ENCODE data around the gene MAGI3. TPM values are rescaled to one million over a fixed set of nuclear protein-coding genes. Genes with fewer than 3 reads are reported as not detected.

Gene MAGI3
- total RNA-seq, 2 experiments from 2014 or later = 12.6 to 14.0 TPM

GRCh38 chr1:113652771-113653170 lies 262.5 kb downstream of the MAGI3 start:
- Mint-ChIP-seq H3K9me3 (no peaks in the 10 kb centered on the region), H3K4me1 (no peaks in the 10 kb centered on the region), H3K4me3 (no peak overlapping the region), H3K27ac (no peak overlapping the region), H3K27me3 (no peaks in the 10 kb centered on the region), H3K36me3 (ENCODE audit: low read depth) (peaks cover 3% of the 10 kb centered on the region)
- DNase-seq = no peak
- CTCF ChIA-PET = no interaction called here
- POLR2A ChIA-PET = no interaction called here

GRCh38 chr1:113653741-113654140 lies 263.4 kb downstream of the MAGI3 start:
- Mint-ChIP-seq H3K36me3 (ENCODE audit: low read depth) (peaks cover 3% of the 10 kb centered on the region), H3K9me3 (no peaks in the 10 kb centered on the region), H3K27ac (no peak overlapping the region), H3K27me3 (no peaks in the 10 kb centered on the region), H3K4me3 (no peak overlapping the region), H3K4me1 (no peaks in the 10 kb centered on the region)
- no peak for DNase-seq
- CTCF ChIA-PET = interaction anchor here (0.8 to 1.3 kb wide), 2 partner anchors 17 to 937 kb away, joined by 3 read pairs; no protein-coding TSS in a partner anchor
- POLR2A ChIA-PET = no interaction called here

DNA sequence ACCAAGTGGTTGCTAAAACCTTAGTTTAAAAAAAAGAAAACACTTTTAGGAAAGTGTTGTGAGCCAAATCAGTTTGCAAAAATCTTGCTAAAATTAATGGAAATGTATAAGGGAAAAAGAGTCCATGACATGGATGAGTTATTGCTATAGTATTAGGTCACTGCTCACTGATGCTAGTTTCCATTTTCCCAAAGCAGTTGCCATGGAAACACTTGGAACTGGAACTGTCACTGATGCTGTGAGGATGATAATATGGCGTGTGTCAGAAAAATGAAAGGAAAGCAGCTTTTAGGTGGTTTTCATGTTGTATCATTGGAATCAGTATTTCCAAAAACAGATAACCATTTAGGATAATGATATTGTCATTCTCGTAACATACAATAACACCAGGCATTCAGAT lies 264.6 kb downstream of the MAGI3 start:
- POLR2A ChIA-PET = no interaction called here
- no peaks in the 10 kb centered on the region for H3K9me3 Mint-ChIP-seq
- no peaks in the 10 kb centered on the region for H3K4me1 Mint-ChIP-seq
- H3K27ac Mint-ChIP-seq = no peak overlapping the region
- H3K36me3 Mint-ChIP-seq (ENCODE audit: low read depth) = peaks cover 3% of the 10 kb centered on the region
- CTCF ChIA-PET = interaction anchor here (1.3 kb wide), 1 partner anchor 16 kb away, joined by 3 read pairs; no protein-coding TSS in a partner anchor
- no peak for DNase-seq
- H3K27me3 Mint-ChIP-seq = no peaks in the 10 kb centered on the region
- no peak overlapping the region for H3K4me3 Mint-ChIP-seq

GRCh38 chr1:113657126-113657525 lies 266.8 kb downstream of the MAGI3 start:
- POLR2A ChIA-PET = no interaction called here
- Mint-ChIP-seq H3K9me3 (no peaks in the 10 kb centered on the region), H3K27ac (no peak overlapping the region), H3K4me1 (no peaks in the 10 kb centered on the region), H3K4me3 (no peak overlapping the region), H3K27me3 (no peaks in the 10 kb centered on the region), H3K36me3 (ENCODE audit: low read depth) (peaks cover 4% of the 10 kb centered on the region)
- CTCF ChIA-PET = no interaction called here
- no peak for DNase-seq

- H3K36me3 Mint-ChIP-seq (ENCODE audit: low read depth) = peaks cover 4% of the 10 kb centered on the region
- no peaks in the 10 kb centered on the region for H3K4me1 Mint-ChIP-seq
- POLR2A ChIA-PET = no interaction called here
- no peak overlapping the region for H3K4me3 Mint-ChIP-seq
- no peaks in the 10 kb centered on the region for H3K27me3 Mint-ChIP-seq
- no peaks in the 10 kb centered on the region for H3K9me3 Mint-ChIP-seq
- no peak for DNase-seq
- H3K27ac Mint-ChIP-seq = no peak overlapping the region
- CTCF ChIA-PET = interaction anchor here (0.5 kb wide), 1 partner anchor 1439 kb away, joined by 3 read pairs; no protein-coding TSS in a partner anchor
Measured at GRCh38 chr1:113657556-113658063, 267.3 kb downstream of the MAGI3 start.

- no peaks in the 10 kb centered on the region for H3K4me1 Mint-ChIP-seq
- peaks cover 4% of the 10 kb centered on the region for H3K36me3 Mint-ChIP-seq (ENCODE audit: low read depth)
- CTCF ChIA-PET = no interaction called here
- no peak overlapping the region for H3K27ac Mint-ChIP-seq
- H3K4me3 Mint-ChIP-seq = no peak overlapping the region
- POLR2A ChIA-PET = no interaction called here
- no peak for DNase-seq
- H3K27me3 Mint-ChIP-seq = no peaks in the 10 kb centered on the region
- no peaks in the 10 kb centered on the region for H3K9me3 Mint-ChIP-seq
Measured at GRCh38 chr1:113659035-113659434, 268.7 kb downstream of the MAGI3 start.

DNA sequence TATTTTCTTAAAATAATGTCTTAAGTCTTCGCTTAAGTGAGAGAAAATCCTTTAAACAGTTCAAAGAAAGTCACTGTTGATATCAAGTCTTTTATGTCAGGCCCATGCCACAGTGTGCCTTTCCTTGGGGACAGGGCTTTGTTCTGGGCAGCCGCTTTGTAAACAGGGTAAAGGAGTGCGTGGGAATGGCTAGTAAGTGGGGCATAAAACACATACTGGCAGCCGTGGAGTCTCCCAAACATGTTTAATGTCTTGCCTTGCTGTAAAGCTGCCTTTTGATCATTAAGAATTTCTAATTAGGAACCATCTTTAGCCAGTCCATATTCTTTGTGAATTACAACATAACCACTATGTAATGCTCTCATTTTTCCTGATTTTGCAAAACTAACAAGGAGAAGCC lies 269.2 kb downstream of the MAGI3 start:
- DNase-seq = no peak
- Mint-ChIP-seq H3K27ac (no peak overlapping the region), H3K36me3 (ENCODE audit: low read depth) (peaks cover 4% of the 10 kb centered on the region), H3K4me3 (no peak overlapping the region), H3K9me3 (no peaks in the 10 kb centered on the region), H3K4me1 (no peaks in the 10 kb centered on the region), H3K27me3 (no peaks in the 10 kb centered on the region)
- ChIA-PET CTCF (no interaction called here), POLR2A (no interaction called here)

DNA sequence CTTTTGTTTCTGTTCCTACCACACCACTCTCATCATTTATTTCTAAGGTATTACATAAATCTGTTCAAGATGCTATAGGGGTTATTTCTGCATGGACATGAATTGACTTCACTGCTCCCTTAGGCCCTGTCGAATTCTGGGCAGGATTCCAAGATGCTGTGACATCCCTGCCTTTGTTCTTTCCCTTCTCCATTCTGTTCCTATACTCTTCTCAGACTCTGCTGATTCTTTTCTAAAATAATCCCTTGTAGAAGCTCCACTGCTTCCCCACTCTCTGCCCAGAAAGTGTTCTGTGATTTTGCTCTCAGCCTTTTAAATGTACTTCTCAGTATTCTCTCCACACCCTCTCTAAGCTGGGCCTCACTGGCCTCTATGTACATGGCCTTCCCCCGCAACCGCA lies 269.8 kb downstream of the MAGI3 start:
- no peaks in the 10 kb centered on the region for H3K27me3 Mint-ChIP-seq
- DNase-seq = no peak
- ChIA-PET CTCF (no interaction called here), POLR2A (no interaction called here)
- peaks cover 4% of the 10 kb centered on the region for H3K36me3 Mint-ChIP-seq (ENCODE audit: low read depth)
- H3K4me1 Mint-ChIP-seq = no peaks in the 10 kb centered on the region
- no peaks in the 10 kb centered on the region for H3K9me3 Mint-ChIP-seq
- H3K27ac Mint-ChIP-seq = no peak overlapping the region
- H3K4me3 Mint-ChIP-seq = no peak overlapping the region

- Mint-ChIP-seq H3K27ac (no peak overlapping the region), H3K27me3 (no peaks in the 10 kb centered on the region)
Measured at GRCh38 chr1:113662101-113662500, 271.8 kb downstream of the MAGI3 start.

GRCh38 chr1:113663165-113663951 lies 273.0 kb downstream of the MAGI3 start:
- ChIA-PET CTCF (no interaction called here), POLR2A (no interaction called here)
- peaks cover 4% of the 10 kb centered on the region for H3K36me3 Mint-ChIP-seq (ENCODE audit: low read depth)
- H3K27ac Mint-ChIP-seq = no peak overlapping the region
- no peaks in the 10 kb centered on the region for H3K27me3 Mint-ChIP-seq
- no peak for DNase-seq
- H3K9me3 Mint-ChIP-seq = no peaks in the 10 kb centered on the region
- H3K4me1 Mint-ChIP-seq = no peaks in the 10 kb centered on the region
- no peak overlapping the region for H3K4me3 Mint-ChIP-seq

More at GRCh38 chr1:113662101-113662500, 271.8 kb downstream of the MAGI3 start:
- no peak overlapping the region for H3K4me3 Mint-ChIP-seq
- DNase-seq = no peak
- H3K9me3 Mint-ChIP-seq = no peaks in the 10 kb centered on the region
- POLR2A ChIA-PET = no interaction called here
- CTCF ChIA-PET = no interaction called here
- peaks cover 4% of the 10 kb centered on the region for H3K36me3 Mint-ChIP-seq (ENCODE audit: low read depth)
- H3K4me1 Mint-ChIP-seq = no peaks in the 10 kb centered on the region

DNA sequence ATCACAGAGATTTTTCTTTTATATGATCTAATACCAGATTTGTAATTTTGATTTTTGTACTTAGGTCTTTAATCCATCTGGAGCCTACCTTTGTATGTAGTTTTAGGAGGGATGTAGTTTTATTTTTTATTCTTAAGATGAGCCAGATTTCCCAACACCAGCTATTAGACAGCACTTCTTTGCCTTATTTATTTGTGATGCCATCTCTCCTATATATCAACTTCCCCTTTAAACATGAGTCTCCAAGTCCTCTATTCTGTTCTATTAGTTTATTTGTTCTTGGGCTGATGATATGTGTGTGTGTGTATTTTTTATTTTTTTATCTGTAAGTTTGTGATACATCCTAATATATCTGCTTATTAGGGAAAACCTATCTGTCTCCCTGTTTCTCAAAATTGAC lies 274.8 kb downstream of the MAGI3 start:
- no peaks in the 10 kb centered on the region for H3K27me3 Mint-ChIP-seq
- no peak overlapping the region for H3K27ac Mint-ChIP-seq
- no peaks in the 10 kb centered on the region for H3K4me1 Mint-ChIP-seq
- H3K36me3 Mint-ChIP-seq (ENCODE audit: low read depth) = peaks cover 3% of the 10 kb centered on the region
- H3K4me3 Mint-ChIP-seq = no peak overlapping the region
- ChIA-PET CTCF (no interaction called here), POLR2A (no interaction called here)
- DNase-seq = no peak
- no peaks in the 10 kb centered on the region for H3K9me3 Mint-ChIP-seq

DNA sequence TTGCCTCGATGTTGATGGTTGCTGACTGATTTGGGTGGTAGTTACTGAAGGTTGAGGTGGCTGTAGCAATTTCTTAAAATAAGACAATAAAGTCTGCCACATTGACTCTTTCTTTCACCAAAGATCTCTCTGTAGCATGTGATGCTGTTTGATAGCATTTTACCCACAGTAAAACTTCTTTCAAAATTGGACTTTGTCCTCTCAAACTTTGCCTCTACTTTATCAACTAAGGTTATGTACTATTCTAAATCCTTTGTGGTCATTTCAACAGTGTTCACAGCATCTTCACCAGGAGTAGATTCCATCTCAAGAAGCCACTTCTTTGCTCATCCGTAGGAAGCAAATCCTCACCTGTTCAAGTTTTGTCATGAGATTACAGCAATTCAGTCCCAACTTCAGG lies 275.8 kb downstream of the MAGI3 start:
- POLR2A ChIA-PET = no interaction called here
- no peak for DNase-seq
- no peak overlapping the region for H3K4me3 Mint-ChIP-seq
- H3K36me3 Mint-ChIP-seq (ENCODE audit: low read depth) = no peaks in the 10 kb centered on the region
- H3K4me1 Mint-ChIP-seq = no peaks in the 10 kb centered on the region
- H3K9me3 Mint-ChIP-seq = no peaks in the 10 kb centered on the region
- H3K27ac Mint-ChIP-seq = no peak overlapping the region
- H3K27me3 Mint-ChIP-seq = no peaks in the 10 kb centered on the region
- CTCF ChIA-PET = no interaction called here

GRCh38 chr1:113669988-113670387 lies 279.7 kb downstream of the MAGI3 start:
- H3K4me1 Mint-ChIP-seq = peaks cover 5% of the 10 kb centered on the region
- CTCF ChIA-PET = interaction anchor here (0.7 kb wide), 1 partner anchor 948 kb away, joined by 5 read pairs; no protein-coding TSS in a partner anchor
- no peak for DNase-seq
- no peaks in the 10 kb centered on the region for H3K27me3 Mint-ChIP-seq
- no peak overlapping the region for H3K4me3 Mint-ChIP-seq
- POLR2A ChIA-PET = no interaction called here
- H3K27ac Mint-ChIP-seq = no peak overlapping the region
- no peaks in the 10 kb centered on the region for H3K36me3 Mint-ChIP-seq (ENCODE audit: low read depth)
- H3K9me3 Mint-ChIP-seq = no peaks in the 10 kb centered on the region

DNA sequence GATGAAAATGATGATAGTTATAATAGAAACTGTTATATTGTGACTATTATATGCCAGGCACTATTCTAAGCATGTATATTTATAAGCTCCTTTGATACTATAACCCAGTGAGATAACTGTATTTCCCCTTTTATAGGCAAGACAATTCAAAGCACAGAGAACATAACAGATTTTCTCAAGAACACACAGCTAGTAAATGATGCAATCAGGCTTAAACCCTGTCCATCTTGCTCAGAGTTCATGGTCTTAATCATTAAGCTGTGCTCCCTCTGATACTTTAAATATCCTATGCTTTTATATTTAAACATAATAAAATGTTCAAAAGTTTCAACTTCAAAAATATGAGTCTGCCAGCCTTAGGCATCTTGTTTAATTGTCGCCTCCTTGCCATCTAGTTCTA lies 280.3 kb downstream of the MAGI3 start:
- POLR2A ChIA-PET = no interaction called here
- peaks cover 10% of the 10 kb centered on the region for H3K4me1 Mint-ChIP-seq
- CTCF ChIA-PET = interaction anchor here (0.9 kb wide), 1 partner anchor 16 kb away, joined by 3 read pairs; no protein-coding TSS in a partner anchor
- no peaks in the 10 kb centered on the region for H3K9me3 Mint-ChIP-seq
- no peaks in the 10 kb centered on the region for H3K27me3 Mint-ChIP-seq
- DNase-seq = no peak
- no peak overlapping the region for H3K4me3 Mint-ChIP-seq
- H3K36me3 Mint-ChIP-seq (ENCODE audit: low read depth) = no peaks in the 10 kb centered on the region
- no peak overlapping the region for H3K27ac Mint-ChIP-seq
